HG02840 (cell line): ENCODE measurements around the gene KCNQ1.

Experiments
- ATAC-seq: cut with Tn5 transposase; IDR thresholded peaks from one replicate; pipeline ENCODE4 v1.9.1; 2021; ENCODE audit warnings: mild to moderate bottlenecking, moderate library complexity, moderate number of reproducible peaks; ENCODE audit not compliant: unreplicated experiment, low FRiP score

The KCNQ1 gene

DNA sequence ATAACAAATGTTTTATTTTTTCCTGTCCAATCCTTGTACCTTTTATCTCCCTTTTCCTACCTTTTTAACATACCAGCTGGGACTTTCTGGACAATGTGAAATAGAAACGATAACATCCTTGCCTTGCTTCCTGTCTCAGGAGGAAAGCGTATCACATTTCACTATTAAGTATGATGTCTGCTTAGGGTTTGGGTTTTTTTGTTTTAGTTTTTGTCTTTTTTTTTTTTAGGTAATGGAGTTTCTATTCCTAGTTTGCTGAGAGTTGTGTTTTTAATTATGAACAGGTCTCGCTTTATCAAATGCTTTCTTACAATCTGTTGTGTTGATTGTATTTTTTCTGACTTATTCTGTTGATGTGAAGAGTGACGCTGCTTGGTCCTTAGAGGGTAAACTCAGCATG lies 319.2 kb downstream of the KCNQ1 start:
- no peak for ATAC-seq

DNA sequence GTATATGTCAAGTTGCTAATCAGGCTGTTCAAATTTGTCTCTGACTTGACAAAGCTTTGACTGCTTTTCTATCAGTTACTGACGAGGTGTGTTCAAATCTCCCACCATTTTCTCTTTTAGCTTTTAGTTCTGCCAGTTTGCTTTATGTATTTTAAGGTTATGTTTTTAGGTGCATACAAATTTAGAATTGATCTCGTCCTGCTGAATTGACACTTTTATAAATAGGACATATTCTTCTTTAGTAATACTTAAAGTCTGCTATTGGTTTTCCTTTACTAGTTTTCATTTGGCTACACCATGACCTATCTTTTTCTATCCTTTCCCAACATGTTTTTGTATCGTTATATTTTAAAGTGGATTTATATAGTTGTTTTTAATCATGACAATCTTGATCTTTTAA lies 320.7 kb downstream of the KCNQ1 start:
- ATAC-seq = no peak

DNA sequence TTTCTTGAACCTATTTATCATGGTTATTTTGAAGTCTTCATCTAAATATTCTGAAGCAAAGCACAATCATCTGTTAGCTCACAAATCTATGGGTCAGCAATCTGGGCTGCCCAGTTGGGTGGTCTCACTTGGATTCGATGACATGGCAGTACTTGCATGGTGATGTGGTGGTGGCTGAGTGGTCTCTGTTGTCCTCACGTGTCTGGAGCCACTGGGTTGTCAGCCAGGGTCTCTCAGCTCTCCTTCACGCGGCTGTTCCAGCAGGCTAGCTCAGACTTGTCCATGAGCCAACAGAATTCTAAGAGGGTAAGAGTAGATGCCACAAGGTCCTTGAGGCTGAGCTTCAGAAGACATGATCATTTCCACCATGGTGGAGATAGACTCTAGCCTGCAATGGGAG lies 321.4 kb downstream of the KCNQ1 start:
- no peak for ATAC-seq

DNA sequence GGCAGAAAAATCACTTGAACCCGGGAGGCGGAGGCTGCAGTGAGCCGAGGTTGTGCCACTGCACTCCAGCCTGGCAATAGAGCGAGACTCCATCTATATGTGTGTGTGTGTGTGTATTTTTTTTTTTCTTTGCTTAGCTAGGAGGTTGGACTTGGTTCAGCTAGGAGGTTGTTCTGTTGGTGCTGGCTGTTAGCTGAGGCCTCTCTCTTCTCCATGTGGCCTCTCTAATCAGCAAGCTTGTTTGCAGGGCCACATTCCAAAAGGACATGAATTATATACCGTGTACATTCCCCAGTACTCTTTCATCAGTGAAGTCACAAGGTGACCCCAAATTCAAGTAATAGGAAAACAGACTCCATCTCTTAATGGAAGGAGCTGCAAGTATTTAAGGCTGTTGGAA lies 322.3 kb downstream of the KCNQ1 start:
- ATAC-seq = no peak

DNA sequence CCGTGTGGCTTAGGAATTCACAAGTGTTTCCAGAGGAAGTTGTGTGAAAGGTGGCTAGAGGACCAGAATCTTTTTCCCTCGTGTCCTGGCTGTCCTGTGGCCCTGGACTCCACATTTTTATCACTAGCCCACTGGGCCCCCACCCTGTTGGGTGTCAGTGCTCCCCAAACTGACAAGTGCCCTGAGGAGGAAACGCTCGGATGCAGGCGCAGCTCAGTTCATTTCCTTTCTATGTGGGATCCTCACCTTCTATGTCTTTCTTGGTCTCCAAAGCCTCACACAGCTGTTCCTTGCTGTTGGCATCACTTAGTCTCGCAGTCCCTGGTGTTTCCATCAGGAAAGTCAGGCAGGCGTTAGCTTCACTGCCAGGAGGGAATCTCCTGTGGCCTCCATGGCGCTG lies 323.0 kb downstream of the KCNQ1 start:
- ATAC-seq = no peak

DNA sequence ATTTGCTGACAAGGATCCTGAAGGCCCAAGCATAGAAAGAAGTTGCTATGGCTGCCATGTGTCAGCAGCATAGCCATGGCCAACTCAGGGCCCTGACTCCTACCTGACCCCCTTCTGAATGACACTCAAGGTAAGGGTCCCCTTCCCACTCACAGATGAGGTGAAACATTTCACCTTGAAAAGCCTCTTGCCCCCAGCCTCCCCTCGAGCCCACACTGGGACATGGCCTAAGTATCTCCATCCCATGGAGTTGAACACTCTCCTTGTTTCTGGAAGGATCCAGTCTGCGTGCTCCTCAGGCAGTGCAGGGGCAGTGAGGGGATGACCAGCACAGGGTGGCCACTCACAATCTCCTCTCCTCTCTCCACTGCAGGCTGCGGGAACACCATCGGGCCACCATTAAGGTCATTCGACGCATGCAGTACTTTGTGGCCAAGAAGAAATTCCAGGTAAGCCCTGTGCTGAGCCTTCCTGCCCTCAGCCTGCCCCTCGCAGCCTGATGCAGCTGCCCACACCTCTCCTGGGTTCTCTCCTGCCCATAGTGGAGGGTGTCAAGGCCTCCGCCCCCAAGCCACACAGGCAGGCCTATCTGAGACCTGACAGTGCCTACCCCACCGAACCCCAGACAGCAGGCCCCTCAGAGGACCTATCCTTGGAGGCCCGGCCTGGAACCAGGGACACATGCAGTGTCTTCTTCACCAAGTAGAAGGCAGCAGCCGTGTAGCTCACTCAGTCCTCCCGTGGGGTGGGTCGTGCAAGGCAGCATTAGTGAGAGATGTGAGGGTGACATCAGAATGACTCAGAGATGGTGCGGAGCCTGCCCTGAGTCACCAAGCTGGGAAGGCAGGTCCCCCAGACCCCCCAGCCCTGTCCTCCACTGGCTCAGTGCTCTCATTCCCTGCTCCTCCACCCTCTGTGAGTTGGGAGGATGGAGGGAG lies 323.9 kb downstream of the KCNQ1 start:
- no peak for ATAC-seq

DNA sequence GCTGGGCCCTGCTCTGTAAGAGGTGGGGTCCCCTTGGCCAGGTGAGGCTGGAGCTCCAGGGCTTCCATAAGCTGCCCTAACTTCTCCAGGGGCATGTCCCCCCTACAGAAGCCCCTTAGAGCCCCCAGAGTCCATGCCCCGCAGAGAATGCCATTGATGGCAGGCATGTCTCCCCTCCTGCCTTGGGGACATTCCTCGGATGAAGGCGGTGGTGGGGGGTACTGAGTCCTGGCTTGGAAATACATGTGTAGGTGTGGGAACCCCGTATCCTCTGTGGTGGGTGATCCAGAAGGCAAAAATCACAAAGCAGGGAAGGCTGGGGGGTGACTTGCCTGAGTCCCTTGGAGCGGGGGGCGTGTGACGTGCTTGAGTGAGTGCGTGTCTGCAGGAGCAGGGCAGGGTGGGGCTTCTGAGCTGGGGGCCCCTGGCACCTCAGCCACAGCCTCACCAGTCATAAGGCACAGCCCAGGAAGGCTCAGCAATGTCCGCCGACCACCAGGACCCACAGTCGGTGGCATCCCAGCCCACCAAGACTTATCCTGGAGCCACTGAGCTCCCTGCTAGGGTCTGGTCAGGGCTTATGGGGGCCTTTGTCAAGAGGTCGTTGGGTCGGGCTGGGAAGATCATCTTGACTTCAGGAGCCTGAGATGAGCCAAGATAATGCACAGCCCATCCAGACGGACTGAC lies 324.7 kb downstream of the KCNQ1 start:
- no peak for ATAC-seq

DNA sequence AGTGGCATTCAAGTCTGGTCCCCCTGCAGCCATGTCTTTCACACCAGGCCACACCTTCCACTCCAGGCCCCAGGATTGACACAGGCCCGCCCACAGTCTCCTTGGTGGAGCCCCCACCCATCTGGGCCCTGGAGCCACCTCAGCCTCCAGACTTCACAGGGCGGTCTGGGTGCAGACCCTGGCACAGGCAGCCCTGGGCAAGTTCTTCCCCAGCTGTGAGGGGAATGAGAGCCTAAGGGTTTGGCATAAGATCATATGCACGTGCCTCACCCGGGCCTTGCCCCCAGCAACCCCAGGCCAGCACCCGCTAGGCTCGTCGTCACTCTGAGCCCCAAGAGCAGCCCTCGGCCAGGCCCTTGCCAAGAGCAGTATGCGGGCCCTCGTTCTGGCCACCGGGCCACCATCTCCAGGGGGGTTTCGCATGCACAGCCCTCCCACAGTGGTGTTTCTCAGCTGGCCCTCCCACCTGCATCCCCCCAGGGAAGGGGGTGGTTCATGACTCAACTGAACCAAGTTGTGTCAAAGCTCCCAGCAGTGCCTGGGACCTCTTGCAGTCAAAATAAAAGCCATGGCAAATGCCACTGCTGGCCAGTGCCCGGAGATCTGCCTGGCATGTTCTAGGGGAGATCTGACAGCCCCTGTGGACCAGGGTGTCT lies 325.4 kb downstream of the KCNQ1 start:
- no peak for ATAC-seq

DNA sequence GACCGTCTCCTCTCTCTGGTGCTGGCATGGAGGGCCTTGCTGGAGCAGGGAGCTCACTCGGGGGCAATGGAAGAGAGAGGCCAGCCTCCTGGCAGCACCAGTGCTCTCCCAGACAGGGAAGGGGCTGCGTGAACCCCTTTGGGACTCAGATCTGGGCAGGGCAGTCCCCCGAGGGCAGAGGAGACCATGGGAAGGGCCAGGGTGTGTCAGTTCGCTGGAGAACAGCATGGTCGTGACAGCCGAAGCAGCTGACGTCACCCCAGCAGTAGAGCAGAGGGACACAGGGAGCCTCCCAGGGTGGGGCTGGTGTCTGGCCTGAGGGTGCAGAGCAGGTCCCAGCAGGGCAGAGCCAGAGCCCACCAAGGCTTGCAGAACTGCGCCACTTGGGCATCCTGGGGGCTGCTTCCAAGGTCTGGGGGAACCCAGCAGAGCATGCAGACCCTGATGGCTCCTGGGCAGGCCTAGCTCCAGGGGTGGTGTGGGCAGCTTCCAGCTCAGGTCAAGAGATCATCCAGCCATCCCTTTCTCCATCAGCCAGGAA lies 326.0 kb downstream of the KCNQ1 start:
- ATAC-seq = no peak

DNA sequence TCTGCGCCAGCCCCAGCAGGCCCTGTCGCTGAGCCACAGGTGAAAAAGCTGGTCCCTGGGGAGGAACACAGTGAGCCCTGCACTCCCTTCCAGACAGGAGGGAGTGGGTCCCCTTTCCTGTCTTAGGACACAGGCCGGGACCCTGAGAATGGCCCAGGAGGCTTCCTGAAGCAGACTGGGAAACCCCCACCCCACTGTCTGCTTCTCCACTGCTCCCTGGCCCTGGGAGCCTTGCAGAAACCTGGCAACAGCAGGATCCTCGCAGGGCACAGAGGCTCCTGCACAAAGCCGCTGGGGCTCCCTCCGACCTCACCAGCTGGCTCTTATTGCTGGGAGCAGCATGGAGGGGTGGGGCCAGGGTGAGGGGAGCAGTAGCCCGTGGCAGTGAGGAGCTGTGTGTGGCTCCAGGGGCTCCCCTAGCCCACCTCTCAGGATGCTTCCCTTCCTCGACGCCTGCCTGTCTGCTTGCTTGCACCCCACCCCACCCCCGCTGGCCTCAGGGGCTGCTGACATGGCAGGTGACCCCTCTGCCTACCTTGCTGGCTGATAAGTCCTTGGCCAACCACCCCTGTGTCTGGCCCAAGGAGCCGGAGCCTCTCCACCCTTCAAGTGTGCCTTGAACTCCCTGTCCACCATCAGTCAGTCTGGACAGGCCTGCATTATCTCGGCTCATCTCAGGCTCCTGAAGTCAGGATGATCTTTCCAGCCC lies 327.1 kb downstream of the KCNQ1 start:
- ATAC-seq = no peak

DNA sequence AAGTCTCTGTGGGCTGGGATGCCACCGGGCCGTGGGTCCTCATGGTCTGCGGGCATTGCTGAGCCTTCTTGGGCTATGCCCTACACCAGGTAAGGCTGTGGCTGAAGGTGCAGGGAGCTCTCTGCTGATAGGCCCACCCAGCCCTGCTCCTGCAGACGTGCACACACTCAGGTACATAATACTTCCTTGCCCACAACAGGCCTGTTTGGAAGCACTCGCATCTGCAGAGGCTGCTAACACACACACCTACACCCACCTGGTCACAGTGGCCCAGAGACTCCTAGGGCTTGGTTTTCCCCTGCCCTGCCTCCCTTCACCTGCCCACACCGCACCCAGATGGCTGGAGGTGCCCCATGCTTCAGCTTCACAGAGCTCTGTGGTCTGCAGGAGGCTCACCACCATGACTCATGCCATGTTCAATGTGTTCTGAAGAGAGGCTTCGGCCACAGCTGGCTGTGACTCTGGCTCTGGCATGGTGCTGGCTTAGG lies 327.8 kb downstream of the KCNQ1 start:
- ATAC-seq = no peak

DNA sequence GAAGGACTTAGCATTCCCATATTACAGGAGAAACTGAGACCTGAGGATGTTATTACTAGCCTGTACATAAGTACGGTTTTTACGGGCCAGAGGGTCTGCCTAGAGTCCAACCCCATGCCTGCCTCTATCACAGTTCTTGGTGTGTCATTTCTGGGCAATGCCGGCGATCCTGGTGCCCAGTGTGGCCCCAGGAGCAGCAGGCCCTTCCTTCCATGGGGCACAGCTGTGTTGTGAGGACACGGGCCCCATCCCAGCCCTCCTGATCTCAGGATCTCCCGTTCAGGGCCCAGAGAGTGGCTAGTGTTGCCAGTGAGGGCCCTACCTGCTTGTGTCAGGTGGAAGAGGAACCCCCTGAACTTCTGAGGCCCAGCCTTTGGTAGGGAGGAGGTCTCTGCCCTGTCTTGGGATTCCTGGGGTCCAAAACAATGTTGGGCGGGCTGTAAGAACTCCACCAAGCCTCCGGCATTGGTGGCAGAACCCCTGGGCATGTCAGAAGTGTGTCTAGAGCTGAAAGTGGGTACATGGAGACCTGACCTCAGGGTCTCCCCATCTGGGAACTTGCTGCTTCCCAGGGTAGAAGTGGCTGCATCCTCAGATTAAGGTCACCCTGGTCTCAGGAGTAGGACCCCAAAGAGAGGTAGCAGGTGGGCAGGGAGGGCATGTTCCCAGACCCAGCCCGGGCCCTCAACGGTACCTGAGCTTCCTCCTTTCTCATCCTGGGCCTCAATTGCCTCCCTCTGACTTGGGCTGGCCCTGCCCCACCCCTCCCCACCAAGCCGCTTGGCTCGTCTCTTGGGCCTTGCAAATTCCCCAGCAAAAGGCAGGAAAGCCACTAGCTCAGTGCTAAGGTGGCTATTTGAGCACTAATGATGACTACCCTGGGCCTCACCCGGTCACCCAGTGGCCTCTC lies 329.6 kb downstream of the KCNQ1 start:
- no peak for ATAC-seq

DNA sequence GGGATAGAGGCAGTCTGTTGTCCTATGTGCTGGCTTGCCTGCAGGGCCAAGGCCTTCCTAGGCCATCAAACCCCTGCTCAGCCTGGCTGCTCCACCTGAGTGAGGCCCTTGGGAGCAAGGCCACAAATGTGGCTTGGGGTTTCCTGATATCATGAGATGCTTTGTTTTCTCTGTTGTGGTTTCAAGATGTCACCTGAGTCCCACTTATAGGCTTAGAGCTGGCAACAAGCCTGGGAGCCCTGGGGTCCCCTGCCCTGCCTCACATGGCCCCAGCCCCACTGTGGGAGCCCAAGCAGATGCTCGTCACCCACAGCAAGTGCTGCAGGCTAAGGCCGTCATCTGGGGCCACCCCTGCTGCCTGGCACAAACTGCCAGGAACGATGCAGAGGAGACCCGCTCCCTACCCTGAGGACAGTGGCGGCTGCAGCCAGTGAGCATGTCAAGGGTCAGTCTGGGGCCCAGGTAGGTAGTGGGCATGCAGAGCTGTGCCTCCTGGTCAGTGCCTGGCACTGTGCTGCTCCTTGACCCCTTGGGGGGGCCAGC lies 330.3 kb downstream of the KCNQ1 start:
- ATAC-seq = no peak

DNA sequence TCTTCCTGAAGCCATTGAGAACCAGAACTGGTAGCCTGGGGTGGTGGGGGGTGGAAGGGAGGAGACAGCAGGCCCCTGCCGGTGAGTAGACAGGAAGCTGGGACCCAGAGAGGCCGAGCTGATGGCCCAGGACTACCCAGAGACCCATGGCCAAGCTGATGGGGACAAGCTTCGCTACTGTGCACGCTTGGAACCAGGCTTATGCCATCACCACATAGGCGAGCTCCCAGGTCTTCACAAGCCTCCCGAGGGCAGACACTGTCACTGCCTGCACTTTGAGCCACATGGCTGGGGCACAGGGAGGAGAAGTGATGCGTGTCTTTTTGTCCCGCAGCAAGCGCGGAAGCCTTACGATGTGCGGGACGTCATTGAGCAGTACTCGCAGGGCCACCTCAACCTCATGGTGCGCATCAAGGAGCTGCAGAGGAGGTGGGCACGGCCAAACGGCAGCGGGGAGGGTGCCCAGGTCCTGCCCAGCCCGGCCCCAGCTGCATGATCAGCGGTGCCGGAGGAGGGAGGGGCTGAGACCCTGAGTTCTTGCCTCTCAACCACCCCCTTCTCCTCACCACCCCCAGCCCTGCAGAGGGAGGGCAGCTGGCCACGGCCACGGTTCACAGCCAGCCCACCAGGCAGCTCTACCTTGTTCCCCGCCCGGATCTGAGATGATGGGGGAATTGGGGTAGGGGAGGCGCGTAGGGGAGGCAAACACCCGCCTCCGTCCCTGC lies 331.0 kb downstream of the KCNQ1 start:
- no peak for ATAC-seq

DNA sequence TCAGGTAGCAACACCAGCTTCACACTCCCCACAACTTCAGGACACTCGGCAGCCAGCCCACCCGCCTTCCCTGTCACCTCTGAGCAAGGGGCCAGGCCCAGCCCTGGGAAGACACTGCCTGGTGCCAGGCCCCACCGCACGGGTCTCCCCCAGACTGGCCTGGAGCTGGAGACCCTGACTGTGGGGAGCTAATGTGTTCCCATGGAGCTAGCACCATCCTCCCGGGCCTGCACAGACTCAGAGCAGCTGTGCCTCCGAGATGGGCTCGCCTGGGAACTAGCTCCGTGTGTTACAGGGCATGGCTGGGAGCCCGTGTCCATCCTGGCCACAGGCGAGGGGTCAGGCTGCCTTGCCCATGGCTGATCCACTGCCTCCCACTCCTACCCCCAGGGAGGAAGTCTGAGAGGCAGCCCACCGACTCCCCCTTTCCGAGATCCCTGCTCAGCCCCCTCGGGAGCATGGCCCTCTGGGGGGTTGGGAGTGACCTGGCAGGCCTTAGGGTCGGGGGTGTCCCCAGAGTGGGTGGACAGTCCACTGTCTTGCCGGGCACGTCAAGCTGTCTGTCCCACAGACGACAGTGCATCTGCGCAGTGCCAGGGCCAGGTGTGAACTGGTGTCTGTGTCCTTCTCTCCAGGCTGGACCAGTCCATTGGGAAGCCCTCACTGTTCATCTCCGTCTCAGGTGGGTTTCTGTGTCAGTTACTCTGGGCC lies 331.7 kb downstream of the KCNQ1 start:
- no peak for ATAC-seq

DNA sequence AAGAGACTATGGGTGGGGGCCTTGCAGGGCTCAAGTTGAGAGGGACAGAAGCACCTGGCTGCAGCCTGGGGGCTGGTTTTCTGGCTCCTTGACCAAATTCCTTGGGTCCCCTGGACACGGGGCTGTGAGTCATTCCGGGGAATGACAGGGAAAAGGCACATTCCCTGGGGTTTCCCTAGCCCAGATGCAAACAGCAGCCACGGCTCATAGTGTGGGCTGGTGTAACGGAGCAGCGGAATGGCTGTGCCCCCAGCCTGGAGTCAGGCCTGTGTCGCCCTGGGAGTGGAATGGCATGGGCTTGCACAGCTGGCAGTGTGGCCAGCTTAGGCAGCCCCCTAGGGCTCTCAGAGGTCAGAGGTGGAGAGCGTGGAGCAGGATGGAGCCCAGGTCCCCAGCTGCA lies 332.6 kb downstream of the KCNQ1 start:
- no peak for ATAC-seq

DNA sequence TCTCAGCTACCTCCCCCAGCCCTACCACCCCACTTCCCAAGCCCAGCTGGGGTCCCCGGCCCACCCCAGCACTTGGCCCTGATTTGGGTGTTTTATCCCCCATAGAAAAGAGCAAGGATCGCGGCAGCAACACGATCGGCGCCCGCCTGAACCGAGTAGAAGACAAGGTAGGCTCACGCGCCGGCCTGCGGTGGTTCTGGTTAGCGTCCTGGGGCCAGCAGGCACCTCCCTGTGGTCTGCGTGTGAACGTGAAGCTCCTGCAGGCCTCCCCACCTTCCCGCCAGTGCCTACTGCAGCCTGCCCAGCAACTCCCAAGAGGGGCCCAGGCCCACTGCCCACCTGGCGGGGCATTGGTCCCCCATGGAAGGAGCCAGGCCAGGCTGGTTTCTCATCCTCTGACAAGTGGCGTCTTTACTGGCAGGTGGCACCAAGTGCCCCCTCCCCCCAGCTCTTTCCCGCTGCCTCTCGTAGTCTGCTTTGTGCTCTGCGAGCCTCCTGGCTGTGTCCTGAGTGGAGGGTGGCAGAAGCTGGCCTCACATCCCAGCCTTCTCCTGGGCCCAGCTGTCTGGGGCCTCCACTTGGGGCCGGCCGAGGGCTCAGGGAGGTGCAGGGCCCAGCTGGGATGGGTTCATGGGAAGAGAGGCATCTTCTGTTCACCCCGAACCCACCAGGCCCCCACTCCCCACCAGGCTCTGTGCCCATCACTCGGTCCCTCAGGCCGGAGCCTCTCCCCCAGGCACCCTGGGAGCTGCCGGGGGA lies 333.2 kb downstream of the KCNQ1 start:
- ATAC-seq = no peak
